A673 (cell line): ENCODE measurements around the gene TTYH1.

ENCODE experiments used
- CTCF ChIP-seq: fragments of 300-800, 200-600 bp; sonication (generic); conservative IDR thresholded peaks from 2 replicates; pipeline ENCODE4 v1.5.1; 2017; ENCODE audit warnings: low read depth, mild to moderate bottlenecking, antibody characterized with exemption, low read length, moderate library complexity, mixed read lengths
- EZH2 ChIP-seq: fragments of 200-600 bp; sonication (generic); IDR thresholded peaks from 2 replicates; pipeline ENCODE4 v1.6.1; 2017; ENCODE audit warnings: borderline replicate concordance, low read depth, mild to moderate bottlenecking, mixed read lengths, antibody characterized with exemption, low read length; ENCODE audit not compliant: poor library complexity, severe bottlenecking

GRCh38 chr19:54424201-54424600 is 8.9 kb downstream of the TTYH1 start:
- TF ChIP-seq CTCF (no peak), EZH2 (no peak)
